ENCODE data around the gene CERK. TPM values are rescaled to one million over a fixed set of nuclear protein-coding genes. Genes with fewer than 3 reads are reported as not detected.
A peak's percentile ranks its signal among the peaks of the same experiment; 100 is the strongest.
"Not testable (repeated sequence)": the region's sequence is repeated elsewhere in the genome, so short reads cannot be mapped to it uniquely, and the experiment has no call there.

The CERK gene, protein sequence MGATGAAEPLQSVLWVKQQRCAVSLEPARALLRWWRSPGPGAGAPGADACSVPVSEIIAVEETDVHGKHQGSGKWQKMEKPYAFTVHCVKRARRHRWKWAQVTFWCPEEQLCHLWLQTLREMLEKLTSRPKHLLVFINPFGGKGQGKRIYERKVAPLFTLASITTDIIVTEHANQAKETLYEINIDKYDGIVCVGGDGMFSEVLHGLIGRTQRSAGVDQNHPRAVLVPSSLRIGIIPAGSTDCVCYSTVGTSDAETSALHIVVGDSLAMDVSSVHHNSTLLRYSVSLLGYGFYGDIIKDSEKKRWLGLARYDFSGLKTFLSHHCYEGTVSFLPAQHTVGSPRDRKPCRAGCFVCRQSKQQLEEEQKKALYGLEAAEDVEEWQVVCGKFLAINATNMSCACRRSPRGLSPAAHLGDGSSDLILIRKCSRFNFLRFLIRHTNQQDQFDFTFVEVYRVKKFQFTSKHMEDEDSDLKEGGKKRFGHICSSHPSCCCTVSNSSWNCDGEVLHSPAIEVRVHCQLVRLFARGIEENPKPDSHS
- total RNA-seq (100 to 1,000 TPM; 164 to 174 TPM), total RNA-seq (266 to 456 reads per million in 2 donors)

DNA sequence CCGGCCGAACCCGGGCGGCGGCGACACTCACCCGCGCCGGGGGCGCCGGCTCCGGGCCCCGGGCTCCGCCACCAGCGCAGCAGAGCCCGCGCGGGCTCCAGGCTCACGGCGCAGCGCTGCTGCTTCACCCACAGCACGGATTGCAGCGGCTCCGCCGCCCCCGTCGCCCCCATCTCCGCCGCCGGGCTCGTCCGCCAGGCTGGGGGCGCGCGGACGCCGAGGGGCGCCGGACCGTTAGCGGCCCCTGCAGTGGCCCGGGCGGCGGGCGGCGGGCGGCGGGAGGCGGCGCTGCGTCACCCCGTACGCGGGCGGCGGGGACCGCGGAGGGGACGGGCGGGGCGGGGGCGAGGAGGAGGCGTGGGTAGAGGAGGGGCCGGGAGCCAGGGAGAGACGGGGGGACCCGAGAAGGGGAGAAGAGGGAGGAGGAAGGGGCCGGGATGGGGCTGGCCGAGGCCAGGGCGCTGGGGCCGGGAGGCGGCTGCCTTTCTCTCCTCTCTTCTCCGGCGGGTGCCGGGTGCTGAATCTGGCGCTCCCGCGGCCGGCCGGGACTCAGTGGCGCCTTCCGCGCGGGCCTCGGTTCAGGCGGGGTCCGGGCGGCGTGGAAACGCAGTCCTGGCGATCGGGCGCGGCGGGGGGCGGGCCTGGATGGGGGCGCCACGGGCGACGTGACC lies at the start of gene CERK:
Gene CERK (minus strand): TSS at position 277 of the 671 bp plus-strand sequence. CDS start 104 bp downstream, at position 173.
- no peaks in the 10 kb centered on the region for H3K9me3 ChIP-seq (ENCODE audit: control insufficient read depth, low read length, poor library complexity, severe bottlenecking)
- Mint-ChIP-seq H3K4me3 (peak within 1 kb of the TSS; percentile 100), H3K27ac (peak within 1 kb of the TSS; percentile 99), H3K36me3 (ENCODE audit: low read depth) (peaks cover 2% of the 10 kb centered on the region), H3K4me1 (peaks cover 39% of the 10 kb centered on the region), H3K27me3 (no peaks in the 10 kb centered on the region)
- DNase-seq (peak; percentile 66 to 75 (median 70)), ATAC-seq (peak; percentile 48)

DNA sequence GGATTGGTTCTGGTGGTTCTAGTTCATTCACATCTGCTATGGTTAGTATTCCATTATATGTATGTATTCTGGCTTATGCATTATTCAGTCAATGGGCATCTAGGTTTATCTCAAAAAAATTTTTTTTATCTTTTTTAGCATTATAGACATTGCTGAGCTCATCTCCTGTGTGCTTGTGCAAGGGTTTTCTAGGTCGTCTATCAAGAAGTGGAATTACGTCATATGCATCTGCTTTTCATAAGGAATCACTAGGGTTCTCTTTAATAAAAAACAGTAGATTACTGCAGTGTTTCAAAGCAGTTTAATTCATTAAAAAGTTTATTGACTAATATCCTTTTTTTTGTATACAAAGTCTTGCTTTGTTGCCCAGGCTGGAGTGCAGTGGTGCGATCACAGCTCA lies 45.7 kb upstream of the CERK start:
- Mint-ChIP-seq H3K4me1 (peaks cover 29% of the 10 kb centered on the region), H3K36me3 (ENCODE audit: low read depth) (no peaks in the 10 kb centered on the region), H3K27me3 (no peaks in the 10 kb centered on the region), H3K4me3 (no peak overlapping the region), H3K27ac (no peak overlapping the region)
- no peaks in the 10 kb centered on the region for H3K9me3 ChIP-seq (ENCODE audit: control insufficient read depth, low read length, poor library complexity, severe bottlenecking)
- DNase-seq = no peak
- ATAC-seq = no peak

DNA sequence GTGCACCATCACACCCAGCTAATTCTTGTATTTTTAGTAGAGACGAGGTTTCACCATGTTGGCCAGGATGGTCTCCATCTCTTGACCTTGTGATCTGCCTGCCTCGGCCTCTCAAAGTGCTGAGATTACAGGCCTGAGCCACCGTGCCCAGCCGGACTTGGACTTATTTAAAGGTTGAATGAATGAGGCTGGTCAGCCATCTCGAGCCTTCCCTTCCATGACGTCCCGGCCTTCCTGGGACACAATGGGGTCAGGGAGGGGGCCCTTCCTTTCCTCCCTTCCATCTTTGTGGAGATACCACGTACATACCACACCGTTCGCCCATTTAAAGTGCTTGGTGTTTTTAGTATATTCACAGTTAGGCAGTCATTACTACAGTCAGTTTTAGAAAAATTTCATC lies 44.1 kb upstream of the CERK start:
- Mint-ChIP-seq H3K4me1 (peaks cover 28% of the 10 kb centered on the region), H3K27ac (peak overlapping the region; percentile 76)
- not testable (repeated sequence) for H3K9me3 ChIP-seq (ENCODE audit: control insufficient read depth, low read length, poor library complexity, severe bottlenecking); DNase-seq; ATAC-seq; H3K36me3 Mint-ChIP-seq (ENCODE audit: low read depth); H3K4me3 Mint-ChIP-seq; H3K27me3 Mint-ChIP-seq

DNA sequence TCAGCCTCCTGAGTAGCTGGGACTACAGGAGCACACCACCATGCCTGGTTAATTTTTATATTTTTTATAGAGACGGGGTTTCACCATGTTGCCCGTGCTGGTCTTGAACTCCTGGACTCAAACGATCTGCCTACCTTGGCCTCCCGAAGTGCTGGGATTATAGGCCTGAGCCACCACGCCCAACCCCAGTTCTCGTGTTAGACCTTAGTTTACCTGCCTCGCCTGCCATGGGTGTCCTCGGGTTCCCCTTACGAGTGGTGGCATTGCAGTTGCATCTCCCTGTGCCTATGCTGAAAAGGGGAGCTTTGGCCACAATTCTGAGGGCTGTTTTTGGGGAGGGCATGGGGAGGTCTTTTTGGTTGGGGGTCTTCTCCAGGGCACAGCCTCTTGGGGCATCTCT lies 43.2 kb upstream of the CERK start:
- H3K9me3 ChIP-seq (ENCODE audit: control insufficient read depth, low read length, poor library complexity, severe bottlenecking) = no peaks in the 10 kb centered on the region
- H3K27me3 Mint-ChIP-seq = no peaks in the 10 kb centered on the region
- peak overlapping the region; percentile 72 for H3K27ac Mint-ChIP-seq
- H3K4me3 Mint-ChIP-seq = no peak overlapping the region
- no peaks in the 10 kb centered on the region for H3K36me3 Mint-ChIP-seq (ENCODE audit: low read depth)
- ATAC-seq = no peak
- no peak for DNase-seq
- H3K4me1 Mint-ChIP-seq = peaks cover 34% of the 10 kb centered on the region

DNA sequence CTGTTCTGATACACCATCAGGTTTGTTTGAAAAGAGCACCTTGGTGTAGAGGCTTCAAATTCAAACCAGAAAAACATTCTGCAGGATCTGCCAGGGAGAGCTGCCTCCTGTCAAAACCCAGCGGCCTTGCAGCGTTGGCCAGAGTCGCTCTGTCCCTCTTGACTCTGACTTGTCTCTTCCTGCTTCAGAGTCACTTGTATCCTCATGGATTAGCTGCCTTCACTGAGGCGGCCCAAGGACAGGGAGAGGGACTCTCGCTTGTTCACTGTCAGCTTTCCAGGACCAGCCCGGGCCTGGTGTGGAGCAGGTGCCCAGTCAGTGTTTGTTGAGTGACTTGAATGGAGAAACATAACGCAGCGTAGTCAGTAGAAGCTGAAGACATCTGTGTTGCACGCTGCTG lies 42.4 kb upstream of the CERK start:
- H3K27ac Mint-ChIP-seq = peak overlapping the region; percentile 72
- ATAC-seq = no peak

DNA sequence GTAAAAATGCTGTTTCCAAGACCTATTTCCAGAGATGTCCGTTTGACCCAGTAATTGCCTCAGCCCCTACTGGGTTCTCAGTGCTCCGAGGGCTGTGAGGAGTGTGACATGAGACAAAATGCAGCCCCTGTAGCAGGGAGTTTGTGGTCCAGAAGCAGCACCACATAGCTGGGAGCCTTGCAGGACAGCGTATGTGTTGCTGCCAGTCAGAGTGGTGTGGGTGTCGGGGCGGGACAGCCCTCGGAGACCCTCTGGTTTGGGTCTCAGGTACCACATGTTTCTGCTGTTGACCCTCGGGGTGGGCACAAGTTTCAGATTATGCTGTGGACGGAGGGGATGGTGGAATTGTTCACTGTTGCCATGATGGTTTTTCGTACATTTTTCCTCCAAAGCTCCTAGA lies 41.6 kb upstream of the CERK start:
- Mint-ChIP-seq H3K27ac (peak overlapping the region; percentile 72), H3K4me3 (no peak overlapping the region), H3K27me3 (no peaks in the 10 kb centered on the region), H3K36me3 (ENCODE audit: low read depth) (no peaks in the 10 kb centered on the region), H3K4me1 (peaks cover 44% of the 10 kb centered on the region)
- no peak for ATAC-seq
- no peak for DNase-seq
- H3K9me3 ChIP-seq (ENCODE audit: control insufficient read depth, low read length, poor library complexity, severe bottlenecking) = no peaks in the 10 kb centered on the region

More for the DNA sequence above, 42.4 kb upstream of the CERK start:
- no peak for DNase-seq
- Mint-ChIP-seq H3K27me3 (no peaks in the 10 kb centered on the region), H3K36me3 (ENCODE audit: low read depth) (no peaks in the 10 kb centered on the region), H3K4me1 (peaks cover 38% of the 10 kb centered on the region), H3K4me3 (no peak overlapping the region)
- no peaks in the 10 kb centered on the region for H3K9me3 ChIP-seq (ENCODE audit: control insufficient read depth, low read length, poor library complexity, severe bottlenecking)

DNA sequence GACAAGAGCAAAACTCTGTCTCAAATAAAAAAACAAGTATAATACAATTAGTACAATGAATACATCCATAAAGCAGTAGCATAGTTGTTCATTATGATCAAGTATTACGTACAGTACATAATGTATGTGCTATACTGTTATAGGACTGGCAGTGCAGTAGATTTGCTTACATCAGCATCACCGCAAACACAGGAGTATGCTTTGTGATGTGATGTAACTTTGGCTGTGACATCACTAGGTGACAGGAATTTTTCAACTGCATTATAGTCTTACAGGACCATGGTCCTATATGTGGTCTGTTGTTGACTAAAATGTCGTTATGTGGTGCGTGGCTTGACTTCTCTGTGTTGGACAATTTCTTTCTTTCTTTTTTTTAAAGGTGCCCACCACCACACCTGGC lies 41.0 kb upstream of the CERK start:
- Mint-ChIP-seq H3K36me3 (ENCODE audit: low read depth) (no peaks in the 10 kb centered on the region), H3K4me3 (no peak overlapping the region), H3K27me3 (no peaks in the 10 kb centered on the region), H3K4me1 (peaks cover 49% of the 10 kb centered on the region), H3K27ac (peak overlapping the region; percentile 72)
- no peaks in the 10 kb centered on the region for H3K9me3 ChIP-seq (ENCODE audit: control insufficient read depth, low read length, poor library complexity, severe bottlenecking)
- DNase-seq (no peak), ATAC-seq (no peak)

DNA sequence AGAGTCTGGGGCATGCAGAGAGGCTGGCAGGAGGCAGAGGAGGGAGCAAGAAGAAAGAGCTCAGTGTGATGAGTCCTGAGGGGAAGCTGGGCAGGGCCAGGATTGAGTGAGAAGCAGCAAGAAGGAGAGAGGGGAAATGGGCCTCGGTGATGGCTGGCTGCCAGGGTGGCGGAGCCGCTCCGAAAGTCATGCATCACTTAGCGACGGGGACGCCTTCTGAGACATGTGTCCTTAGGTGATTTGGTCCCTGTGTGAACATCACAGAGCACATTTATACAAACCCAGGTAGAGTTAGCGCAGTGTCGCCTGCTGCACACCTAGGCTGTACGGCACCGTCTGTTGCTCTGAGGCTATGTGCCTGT lies 39.5 kb upstream of the CERK start:
- DNase-seq (peak in 1 of 3 donors; percentile 27), ATAC-seq (peak; percentile 29)
- Mint-ChIP-seq H3K27ac (peak overlapping the region; percentile 99), H3K4me3 (peak overlapping the region; percentile 87), H3K36me3 (ENCODE audit: low read depth) (no peaks in the 10 kb centered on the region), H3K27me3 (no peaks in the 10 kb centered on the region), H3K4me1 (peaks cover 52% of the 10 kb centered on the region)
- no peaks in the 10 kb centered on the region for H3K9me3 ChIP-seq (ENCODE audit: control insufficient read depth, low read length, poor library complexity, severe bottlenecking)

DNA sequence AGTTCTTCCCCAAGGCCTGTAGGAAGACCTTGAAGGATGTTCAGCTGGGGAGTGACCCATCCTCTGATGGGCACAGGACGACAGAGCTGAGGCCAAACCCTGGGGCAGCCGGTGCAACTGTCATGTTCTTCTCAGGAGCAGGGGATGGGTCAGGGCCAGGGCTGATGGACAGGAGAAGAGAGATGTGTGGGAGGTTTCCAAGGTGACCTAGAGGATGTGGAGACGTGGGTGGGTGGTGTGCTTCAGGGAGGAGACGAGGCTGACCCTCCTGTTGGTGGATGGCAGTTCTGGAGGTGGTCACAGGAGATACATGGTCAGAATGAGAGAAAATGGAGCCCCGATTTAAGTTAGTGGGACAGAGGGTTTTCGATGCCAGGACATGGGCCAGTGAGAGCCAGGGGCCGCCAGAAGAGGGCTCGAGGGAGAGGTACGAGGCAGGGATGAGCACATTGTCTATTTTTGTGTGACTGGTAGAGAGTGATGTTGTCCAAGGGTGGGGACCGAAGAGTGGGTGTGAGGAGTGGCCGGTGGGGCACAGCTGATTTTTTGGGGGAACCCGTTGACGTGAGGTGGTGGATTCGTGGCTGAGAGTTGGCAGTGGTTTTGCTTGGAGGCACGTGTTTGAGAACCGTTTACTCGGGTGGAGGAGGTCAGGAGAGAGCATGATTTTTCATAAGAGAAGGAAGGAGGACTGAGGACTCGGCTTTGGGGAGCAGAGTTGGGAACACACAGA lies 39.0 kb upstream of the CERK start:
- Mint-ChIP-seq H3K27ac (peak overlapping the region; percentile 99), H3K36me3 (ENCODE audit: low read depth) (no peaks in the 10 kb centered on the region), H3K4me1 (peaks cover 51% of the 10 kb centered on the region), H3K4me3 (peak overlapping the region; percentile 87), H3K27me3 (no peaks in the 10 kb centered on the region)
- DNase-seq = no peak
- ATAC-seq = no peak
- H3K9me3 ChIP-seq (ENCODE audit: control insufficient read depth, low read length, poor library complexity, severe bottlenecking) = no peaks in the 10 kb centered on the region

DNA sequence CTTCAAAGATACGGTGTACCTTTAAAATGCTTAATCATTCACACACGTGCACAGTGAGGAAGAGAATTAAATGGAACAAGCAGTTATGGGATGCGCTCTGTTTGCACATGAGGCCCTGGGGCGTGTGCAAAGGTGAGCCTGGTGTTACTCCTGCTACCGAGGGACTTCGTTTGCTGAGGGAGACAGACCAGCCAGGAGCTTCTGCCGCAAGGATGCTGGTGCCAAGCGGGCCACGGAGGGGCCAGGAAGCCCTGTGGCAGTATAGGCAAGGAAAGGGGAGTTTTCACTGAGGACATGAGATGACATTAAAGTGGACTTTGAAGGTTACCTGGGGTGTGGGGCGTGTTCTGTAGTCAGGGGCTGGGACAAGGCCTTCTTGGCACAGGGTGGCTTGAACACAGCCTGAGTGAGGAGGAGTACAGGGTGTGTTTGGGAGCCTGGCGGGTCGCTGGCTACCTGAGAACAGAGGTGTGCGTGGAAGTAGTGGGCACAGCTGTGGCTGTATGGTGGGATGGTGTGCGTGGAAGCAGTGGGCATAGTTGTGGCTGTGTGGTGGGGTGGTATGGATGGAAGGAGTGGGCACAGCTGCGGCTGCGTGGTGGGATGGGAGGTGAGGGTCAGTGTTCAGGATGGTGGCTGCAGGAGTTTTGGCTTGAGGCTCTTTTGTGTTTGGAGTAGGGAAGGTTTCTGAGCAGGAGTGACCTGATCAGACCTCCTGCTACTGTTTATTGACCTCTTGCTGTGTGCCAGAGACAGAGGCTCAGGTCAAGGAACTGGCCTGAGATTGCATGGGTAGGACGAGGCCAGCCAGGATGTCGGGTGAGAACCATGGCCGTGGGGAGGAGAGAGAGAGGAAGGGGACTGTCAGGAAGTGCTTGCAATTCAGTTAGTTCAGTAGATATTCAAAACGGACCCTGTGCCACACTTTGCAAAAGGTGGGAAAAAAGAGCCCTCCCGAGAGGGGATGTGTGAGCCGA lies 38.1 kb upstream of the CERK start:
- DNase-seq = no peak
- no peaks in the 10 kb centered on the region for H3K9me3 ChIP-seq (ENCODE audit: control insufficient read depth, low read length, poor library complexity, severe bottlenecking)
- H3K4me1 Mint-ChIP-seq = peaks cover 57% of the 10 kb centered on the region
- ATAC-seq = no peak
- peak overlapping the region; percentile 87 for H3K4me3 Mint-ChIP-seq
- peak overlapping the region; percentile 99 for H3K27ac Mint-ChIP-seq
- H3K36me3 Mint-ChIP-seq (ENCODE audit: low read depth) = no peaks in the 10 kb centered on the region
- no peaks in the 10 kb centered on the region for H3K27me3 Mint-ChIP-seq

DNA sequence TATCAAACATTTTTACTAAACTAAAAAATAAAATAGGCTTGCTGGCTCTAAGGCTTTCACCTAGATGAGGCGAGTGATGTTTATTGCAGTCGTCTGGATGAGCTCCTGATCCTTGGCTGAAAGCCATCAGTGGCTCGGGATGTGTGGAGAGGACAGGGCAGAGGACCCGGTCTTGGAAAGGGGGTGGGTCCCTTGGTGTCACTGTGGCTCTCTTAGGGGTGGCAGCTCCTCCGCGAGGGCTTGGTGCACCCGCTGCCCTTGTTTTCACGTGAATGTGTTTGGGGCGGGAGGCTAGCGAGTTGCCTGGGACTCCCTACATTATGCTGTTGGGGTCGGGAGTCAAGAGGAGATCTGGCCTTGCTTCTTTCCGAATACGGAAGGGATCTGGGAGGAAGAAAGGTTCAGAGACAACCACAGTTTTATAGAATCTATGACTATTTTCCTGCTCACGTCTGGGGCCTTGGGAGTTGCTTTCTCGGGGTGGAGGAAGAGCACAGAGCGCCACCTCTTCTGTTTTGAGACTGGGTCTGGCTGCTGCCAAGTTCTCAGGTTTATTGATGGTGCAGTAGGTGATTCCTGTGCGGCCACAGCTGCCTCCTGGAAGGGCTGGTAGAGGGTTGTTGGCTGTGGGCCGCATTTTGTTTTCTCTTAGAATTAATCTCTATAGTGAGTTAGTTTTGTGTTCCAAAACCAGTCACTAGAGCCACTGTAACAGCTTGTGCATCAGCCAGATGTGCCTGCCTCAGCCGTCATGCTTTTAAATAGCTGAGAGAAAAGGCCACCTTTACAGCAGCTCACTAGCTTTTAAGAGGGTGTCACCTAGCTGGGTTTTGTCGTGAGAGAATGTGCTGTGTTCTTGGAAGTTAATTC lies 37.2 kb upstream of the CERK start:
- DNase-seq = no peak
- H3K9me3 ChIP-seq (ENCODE audit: control insufficient read depth, low read length, poor library complexity, severe bottlenecking) = no peaks in the 10 kb centered on the region
- H3K4me1 Mint-ChIP-seq = peaks cover 63% of the 10 kb centered on the region
- no peaks in the 10 kb centered on the region for H3K27me3 Mint-ChIP-seq
- peak; percentile 10 for ATAC-seq
- H3K36me3 Mint-ChIP-seq (ENCODE audit: low read depth) = no peaks in the 10 kb centered on the region
- peak overlapping the region; percentile 87 for H3K4me3 Mint-ChIP-seq
- H3K27ac Mint-ChIP-seq = peak overlapping the region; percentile 99

Measured in T-helper 17 cell (primary cell).